SU-DHL-6 (cell line): ENCODE data around the gene NPIPB8.
"Not testable (repeated sequence)": the region's sequence is repeated elsewhere in the genome, so short reads cannot be mapped to it uniquely, and the experiment has no call there.

Source experiments
- H2AFZ ChIP-seq: fragments of 200-600 bp; sonication (generic); 2 replicates; pipeline ENCODE4 v1.6.1; 2014; ENCODE audit warnings: low read depth, mild to moderate bottlenecking, moderate library complexity, mixed read lengths, antibody characterized with exemption, low read length; ENCODE audit not compliant: severe bottlenecking
- H3F3A ChIP-seq: fragments of 200-600 bp; shearing (Covaris generic); 2 replicates; pipeline ENCODE4 v1.6.0; 2016; ENCODE audit warnings: antibody characterized with exemption, mild to moderate bottlenecking; ENCODE audit not compliant: insufficient read depth
- H3K27ac ChIP-seq: fragments of 200-600 bp; sonication (generic); 2 replicates; pipeline ENCODE4 v1.5.1; 2016; ENCODE audit warnings: low read depth, mild to moderate bottlenecking, low read length, moderate library complexity, mixed read lengths
- H3K27me3 ChIP-seq: fragments of 200-600 bp; sonication (generic), shearing (Covaris generic); 2 replicates; pipeline ENCODE4 v1.6.0; 2014; ENCODE audit warnings: mild to moderate bottlenecking, low read length
- H3K36me3 ChIP-seq: fragments of 200-600 bp; sonication (generic); 2 replicates; pipeline ENCODE4 v1.6.1; 2014; ENCODE audit warnings: mild to moderate bottlenecking, low read length, mixed read lengths
- H3K4me2 ChIP-seq: fragments of 300-600, 200-600 bp; shearing (Covaris generic), sonication (generic); 2 replicates; pipeline ENCODE4 v1.6.0; 2014; ENCODE audit warnings: low read length, low read depth, mild to moderate bottlenecking; ENCODE audit not compliant: poor library complexity, severe bottlenecking
- H3K4me3 ChIP-seq: fragments of 200-600 bp; sonication (generic); 2 replicates; pipeline ENCODE4 v1.5.1; 2014; ENCODE audit warnings: antibody characterized with exemption, low read length, mild to moderate bottlenecking, mixed read lengths; ENCODE audit not compliant: insufficient read depth, poor library complexity, severe bottlenecking
- H3K79me2 ChIP-seq: fragments of 200-600 bp; sonication (generic); 2 replicates; pipeline ENCODE4 v1.6.1; 2014; ENCODE audit warnings: mild to moderate bottlenecking, low read length, moderate library complexity; ENCODE audit not compliant: insufficient read depth
- H3K9ac ChIP-seq: fragments of 200-600 bp; sonication (generic); 2 replicates; pipeline ENCODE4 v1.7.0; 2014; ENCODE audit warnings: mild to moderate bottlenecking, low read length
- H3K9me2 ChIP-seq: fragments of 200-600 bp; sonication (generic); replicated peaks from 2 replicates; pipeline ENCODE4 v1.6.1; 2014; ENCODE audit warnings: low read length; ENCODE audit not compliant: insufficient read depth
- H3K9me3 ChIP-seq: fragments of 200-600 bp; sonication (generic); 2 replicates; pipeline ENCODE4 v1.6.1; 2014; ENCODE audit warnings: low read length, mixed read lengths; ENCODE audit not compliant: insufficient read depth
- H4K20me1 ChIP-seq: fragments of 200-600 bp; sonication (generic); 2 replicates; pipeline ENCODE4 v1.6.1; 2014; ENCODE audit warnings: low read depth, mild to moderate bottlenecking, antibody characterized with exemption, low read length, moderate library complexity, mixed read lengths

The NPIPB8 gene

DNA sequence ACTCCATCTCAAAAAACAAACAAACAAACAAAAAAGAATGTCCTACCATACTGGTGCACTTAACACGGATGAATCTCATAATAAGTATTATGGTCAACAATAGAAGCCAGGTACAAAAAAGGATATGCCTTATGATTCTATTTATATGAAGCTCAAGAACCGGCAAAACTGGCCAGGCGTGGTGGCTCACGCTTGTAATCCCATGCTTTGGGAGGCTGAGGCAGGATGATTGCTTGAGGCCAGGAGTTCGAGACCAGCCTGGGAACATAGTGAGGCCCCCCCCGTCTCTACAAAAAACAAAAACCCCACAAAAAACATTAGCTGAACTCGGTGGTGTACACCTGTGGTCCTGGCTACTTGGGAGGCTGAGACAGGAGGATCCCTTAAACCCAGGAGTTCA, 66.4 kb downstream of the NPIPB8 start:
- H3K9ac ChIP-seq, H3K36me3 ChIP-seq, H3F3A ChIP-seq, H4K20me1 ChIP-seq, H3K27me3 ChIP-seq, H2AFZ ChIP-seq, H3K9me2 ChIP-seq, H3K79me2 ChIP-seq, H3K9me3 ChIP-seq, H3K4me3 ChIP-seq, H3K4me2 ChIP-seq, H3K27ac ChIP-seq: not testable (repeated sequence)
